Activated CD8-positive, alpha-beta memory T cell treated with anti-CD3 and anti-CD28 coated beads, Interleukin-2, amount 10 ng/mL, durations not matched to agents 7 days and 5 days (primary cell): ENCODE measurements around the gene DPF3. TPM values are rescaled to one million over a fixed set of nuclear protein-coding genes. Genes with fewer than 3 reads are reported as not detected.
A peak's percentile ranks its signal among the peaks of the same experiment; 100 is the strongest.

Source experiments
- ATAC-seq: fragments of 150-1000 bp; cut with Tn5 transposase; one replicate; pipeline ENCODE4 v1.10.0; 2021; ENCODE audit warnings: moderate library complexity
- CTCF ChIA-PET: fragments of 350-600 bp; sonication (Branson Sonifier 250); formaldehyde crosslinking; loops from one replicate; lab custom pipeline; 2021; ENCODE audit warnings: antibody characterized with exemption; lab: Charles Lee
- DNase-seq: peaks from one replicate; pipeline ENCODE4 v3.0.0-alpha.2; 2020
- H3K27ac Mint-ChIP-seq: one replicate; pipeline ENCODE4 v1.8.0; 2021; ENCODE audit warnings: mild to moderate bottlenecking, mixed read lengths
- H3K27me3 Mint-ChIP-seq: one replicate; pipeline ENCODE4 v1.8.0; 2021; ENCODE audit warnings: mixed read lengths
- H3K36me3 Mint-ChIP-seq: one replicate; pipeline ENCODE4 v1.8.0; 2021; ENCODE audit warnings: mild to moderate bottlenecking, mixed read lengths
- H3K4me1 Mint-ChIP-seq: one replicate; pipeline ENCODE4 v1.8.0; 2021; ENCODE audit warnings: mixed read lengths
- H3K4me3 Mint-ChIP-seq: one replicate; pipeline ENCODE4 v1.8.0; 2021; ENCODE audit warnings: mild to moderate bottlenecking, moderate library complexity, mixed read lengths
- H3K9me3 Mint-ChIP-seq: one replicate; pipeline ENCODE4 v1.8.0; 2022; ENCODE audit warnings: low read depth, mixed read lengths
- total RNA-seq, 2 experiments: library from RNA; stranded (reverse); gene quantifications; one replicate each; pipeline ENCODE4 v1.2.3, GENCODE V29; 2021

Gene DPF3
- total RNA-seq, 2 experiments from 2014 or later: 10.2 to 12.2 TPM

DNA sequence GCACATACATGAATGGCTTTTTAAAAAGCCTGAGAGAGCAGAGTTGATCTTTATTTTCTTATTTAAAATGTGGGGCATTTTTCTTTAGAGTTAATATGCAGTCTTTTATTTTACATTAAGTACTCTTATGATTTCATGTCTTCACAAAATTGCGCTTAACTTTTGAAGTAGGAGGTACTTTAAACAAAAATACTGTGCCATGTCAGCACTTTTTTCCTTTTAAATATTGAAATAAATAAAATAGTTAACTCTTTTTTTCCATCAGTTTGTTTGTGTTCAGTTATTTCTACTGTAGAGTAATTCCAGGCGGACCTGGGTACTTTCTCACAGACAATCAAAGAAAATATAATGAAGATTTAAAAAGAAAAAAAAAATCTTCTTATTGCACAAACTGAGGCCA is 231.7 kb downstream of the DPF3 start:
- CTCF ChIA-PET: no interaction called here

DNA sequence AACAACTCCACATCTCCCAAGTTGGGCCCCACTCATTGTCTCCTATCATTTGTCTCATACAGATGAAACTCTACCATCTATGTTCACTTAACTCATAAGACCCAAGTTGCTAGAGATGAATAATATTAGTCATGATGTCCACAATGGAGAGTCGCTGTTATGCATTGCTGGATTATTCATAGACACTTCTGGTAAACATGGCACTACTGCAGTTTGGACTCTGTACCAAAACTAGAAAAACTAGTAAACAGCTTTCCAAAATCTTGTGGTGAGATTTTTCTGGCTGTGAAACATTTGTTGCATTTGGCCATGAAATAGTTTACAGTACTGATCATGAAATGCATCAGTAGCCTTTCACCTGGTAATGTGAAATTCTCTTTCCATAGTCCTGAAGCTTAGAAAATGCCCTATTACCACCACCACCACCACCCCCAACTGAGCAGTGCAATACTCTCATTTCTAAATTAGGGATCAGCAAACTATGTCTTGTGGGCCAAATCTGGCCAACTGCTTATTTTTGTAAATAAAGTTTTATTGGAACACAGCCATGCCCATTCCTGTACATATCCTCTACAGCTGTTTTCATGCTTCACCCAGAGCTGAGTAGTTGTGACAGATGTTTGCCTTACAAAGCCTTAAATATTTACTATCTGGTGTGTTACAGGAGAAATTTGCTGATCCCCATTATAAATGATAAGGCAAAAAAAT is 236.5 kb downstream of the DPF3 start:
- Mint-ChIP-seq H3K4me3 (no peak overlapping the region), H3K36me3 (no peaks in the 10 kb centered on the region), H3K4me1 (peaks cover 2% of the 10 kb centered on the region), H3K27ac (no peak overlapping the region), H3K27me3 (peaks cover 24% of the 10 kb centered on the region), H3K9me3 (no peaks in the 10 kb centered on the region)
- ATAC-seq (no peak), DNase-seq (no peak)
- CTCF ChIA-PET: interaction anchor here (0.7 kb wide), 1 partner anchor 28 kb away, joined by 3 read pairs; no protein-coding TSS in a partner anchor

More for the DNA sequence above, 231.7 kb downstream of the DPF3 start:
- Mint-ChIP-seq H3K9me3 (no peaks in the 10 kb centered on the region), H3K27ac (no peak overlapping the region), H3K36me3 (peaks cover 7% of the 10 kb centered on the region), H3K27me3 (peaks cover 16% of the 10 kb centered on the region), H3K4me3 (no peak overlapping the region), H3K4me1 (peaks cover 15% of the 10 kb centered on the region)
- ATAC-seq: no peak
- no peak for DNase-seq

DNA sequence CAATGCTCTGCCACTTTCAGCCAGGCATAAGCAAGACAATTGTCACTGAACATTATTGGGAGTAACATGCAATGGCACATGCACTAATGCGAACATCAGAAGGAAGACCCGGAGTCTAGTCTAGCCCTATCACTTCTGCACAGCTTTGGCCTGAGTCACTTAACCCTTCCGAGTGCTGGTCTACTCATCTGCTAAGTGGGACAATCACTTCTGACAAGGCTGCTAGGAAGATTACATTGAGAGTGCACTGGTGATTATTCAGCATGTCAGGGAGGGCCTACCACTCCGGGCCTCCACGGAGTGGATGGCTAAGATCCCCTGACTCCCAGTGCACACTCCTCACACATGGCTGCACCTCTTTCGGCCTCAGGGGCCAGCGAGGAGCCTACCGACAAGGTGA is 240.9 kb downstream of the DPF3 start:
- Mint-ChIP-seq H3K4me3 (no peak overlapping the region), H3K27ac (no peak overlapping the region), H3K4me1 (no peaks in the 10 kb centered on the region), H3K36me3 (no peaks in the 10 kb centered on the region), H3K9me3 (no peaks in the 10 kb centered on the region), H3K27me3 (peaks cover 33% of the 10 kb centered on the region)
- peak; percentile 32 for DNase-seq
- CTCF ChIA-PET: no interaction called here
- ATAC-seq: no peak

DNA sequence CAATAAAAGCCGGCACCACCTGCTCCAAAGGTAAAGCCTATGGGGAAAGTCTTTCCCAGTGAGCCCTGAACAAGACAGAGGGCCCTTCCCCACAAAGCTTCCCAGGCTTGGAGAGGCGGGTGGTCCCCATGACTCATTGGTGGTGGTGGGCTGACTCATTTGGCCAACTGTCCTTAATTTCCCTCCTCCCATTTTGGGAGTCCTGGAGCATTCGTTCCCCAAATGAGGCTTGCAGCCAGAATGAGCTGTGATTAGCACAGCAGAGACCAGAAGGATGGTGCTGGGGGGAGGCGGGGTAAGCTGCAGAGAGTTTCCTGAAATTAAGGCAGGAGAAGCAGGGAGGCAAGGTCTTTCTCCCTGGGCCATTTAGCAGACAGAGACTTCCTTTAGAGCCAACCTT is 241.7 kb downstream of the DPF3 start:
- H3K4me1 Mint-ChIP-seq: no peaks in the 10 kb centered on the region
- H3K36me3 Mint-ChIP-seq: no peaks in the 10 kb centered on the region
- H3K4me3 Mint-ChIP-seq: no peak overlapping the region
- DNase-seq: peak; percentile 7
- CTCF ChIA-PET: no interaction called here
- H3K9me3 Mint-ChIP-seq: no peaks in the 10 kb centered on the region
- no peak for ATAC-seq
- H3K27me3 Mint-ChIP-seq: peaks cover 33% of the 10 kb centered on the region
- H3K27ac Mint-ChIP-seq: no peak overlapping the region

DNA sequence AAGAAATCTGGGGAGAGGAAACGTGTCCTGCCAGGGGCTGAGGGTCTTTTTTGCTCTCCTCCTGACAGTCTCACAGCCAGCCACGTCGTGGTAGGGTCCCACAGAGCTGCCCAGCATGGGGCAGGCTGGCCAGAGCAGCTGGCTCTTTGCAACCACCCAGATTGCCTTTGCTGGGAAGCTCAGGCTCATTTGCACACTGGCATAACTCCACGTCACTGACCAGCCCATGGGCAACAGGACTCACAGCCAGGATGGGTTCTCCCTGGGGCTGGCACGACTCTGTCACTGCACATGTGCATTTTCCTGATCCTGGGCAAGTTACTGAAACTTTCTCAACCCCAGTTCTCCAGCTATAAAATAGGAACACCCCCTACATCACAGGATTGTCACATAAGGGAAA is 242.2 kb downstream of the DPF3 start:
- no peak overlapping the region for H3K4me3 Mint-ChIP-seq
- DNase-seq (peak; percentile 22), ATAC-seq (no peak)
- no peaks in the 10 kb centered on the region for H3K36me3 Mint-ChIP-seq
- no peak overlapping the region for H3K27ac Mint-ChIP-seq
- peaks cover 33% of the 10 kb centered on the region for H3K27me3 Mint-ChIP-seq
- H3K4me1 Mint-ChIP-seq: no peaks in the 10 kb centered on the region
- H3K9me3 Mint-ChIP-seq: no peaks in the 10 kb centered on the region
- CTCF ChIA-PET: no interaction called here

DNA sequence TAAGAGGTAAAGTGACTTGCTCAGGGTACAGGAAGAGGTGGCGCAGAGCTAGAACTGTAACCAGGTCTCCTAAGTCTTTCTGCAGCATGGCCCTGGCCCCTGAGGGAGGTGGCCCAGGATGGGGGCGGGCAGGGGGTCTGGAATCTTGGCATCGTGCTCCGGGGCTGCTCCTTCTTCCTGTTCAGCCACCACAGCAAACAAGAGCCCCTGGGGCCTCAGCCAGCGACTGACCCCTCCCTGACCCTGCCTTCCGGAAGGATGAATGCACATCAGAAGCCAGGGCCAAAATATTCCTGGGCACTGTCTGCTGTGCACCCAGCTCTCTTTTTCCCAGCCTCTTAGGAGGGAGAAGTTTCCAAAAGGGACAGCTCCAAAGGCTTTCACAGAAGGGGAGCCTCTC is 242.8 kb downstream of the DPF3 start:
- Mint-ChIP-seq H3K36me3 (no peaks in the 10 kb centered on the region), H3K9me3 (no peaks in the 10 kb centered on the region), H3K27me3 (peaks cover 34% of the 10 kb centered on the region), H3K4me3 (no peak overlapping the region), H3K4me1 (no peaks in the 10 kb centered on the region), H3K27ac (no peak overlapping the region)
- CTCF ChIA-PET: no interaction called here
- DNase-seq: peak; percentile 14
- ATAC-seq: no peak

DNA sequence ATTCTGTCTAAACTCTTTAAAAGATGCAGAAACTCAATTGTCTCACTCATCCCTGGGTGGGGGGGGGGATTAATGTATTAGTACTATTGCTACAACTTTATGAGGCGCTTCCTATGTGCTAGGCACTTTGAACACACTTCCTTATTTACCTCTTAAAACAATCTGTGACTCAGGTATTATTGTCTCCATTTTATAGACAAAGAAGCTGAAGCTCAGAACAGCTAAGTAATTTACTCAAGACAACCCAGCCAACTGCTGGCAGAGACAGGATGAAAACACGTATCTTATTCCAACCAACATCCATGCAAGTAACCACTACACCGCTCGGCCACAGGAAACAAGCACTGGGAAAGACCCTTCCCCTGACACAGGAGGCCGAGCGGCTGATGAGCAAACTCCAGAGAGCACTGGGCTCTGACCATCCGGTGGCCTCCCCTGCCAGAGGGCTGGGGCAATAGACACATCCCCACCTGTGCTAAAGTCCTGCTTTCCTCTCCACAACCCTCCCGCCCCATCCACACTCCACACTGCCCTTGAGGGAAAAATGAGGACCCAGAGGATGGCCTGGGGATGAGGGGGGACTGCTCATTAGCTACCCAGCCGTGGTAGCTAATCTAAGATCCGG is 244.2 kb downstream of the DPF3 start:
- DNase-seq (peak; percentile 5), ATAC-seq (no peak)
- H3K27me3 Mint-ChIP-seq: peaks cover 36% of the 10 kb centered on the region
- H3K9me3 Mint-ChIP-seq: no peaks in the 10 kb centered on the region
- H3K36me3 Mint-ChIP-seq: no peaks in the 10 kb centered on the region
- no peak overlapping the region for H3K27ac Mint-ChIP-seq
- H3K4me3 Mint-ChIP-seq: no peak overlapping the region
- CTCF ChIA-PET: no interaction called here
- no peaks in the 10 kb centered on the region for H3K4me1 Mint-ChIP-seq

DNA sequence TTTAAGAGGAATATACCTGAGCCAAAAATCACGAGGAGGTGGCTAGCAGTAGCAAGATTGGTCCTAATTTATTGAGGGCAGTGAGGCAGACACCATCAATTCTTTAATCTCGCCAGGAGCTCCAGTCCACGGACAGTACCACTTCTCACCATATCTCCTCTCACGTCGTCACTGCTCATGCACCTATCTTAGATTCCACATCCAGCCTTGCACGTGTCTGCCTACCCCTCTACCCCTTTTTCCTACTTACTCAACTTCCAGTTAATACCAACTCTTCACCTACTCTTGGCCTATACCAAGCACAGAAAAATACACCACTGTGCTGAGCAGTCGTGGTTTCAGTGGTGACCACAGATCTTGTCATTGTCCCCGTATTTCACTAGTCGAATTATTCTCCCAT is 246.1 kb downstream of the DPF3 start:
- Mint-ChIP-seq H3K9me3 (no peaks in the 10 kb centered on the region), H3K27ac (no peak overlapping the region), H3K4me3 (no peak overlapping the region), H3K27me3 (peaks cover 32% of the 10 kb centered on the region), H3K4me1 (no peaks in the 10 kb centered on the region), H3K36me3 (no peaks in the 10 kb centered on the region)
- ATAC-seq (no peak), DNase-seq (no peak)
- CTCF ChIA-PET: no interaction called here

DNA sequence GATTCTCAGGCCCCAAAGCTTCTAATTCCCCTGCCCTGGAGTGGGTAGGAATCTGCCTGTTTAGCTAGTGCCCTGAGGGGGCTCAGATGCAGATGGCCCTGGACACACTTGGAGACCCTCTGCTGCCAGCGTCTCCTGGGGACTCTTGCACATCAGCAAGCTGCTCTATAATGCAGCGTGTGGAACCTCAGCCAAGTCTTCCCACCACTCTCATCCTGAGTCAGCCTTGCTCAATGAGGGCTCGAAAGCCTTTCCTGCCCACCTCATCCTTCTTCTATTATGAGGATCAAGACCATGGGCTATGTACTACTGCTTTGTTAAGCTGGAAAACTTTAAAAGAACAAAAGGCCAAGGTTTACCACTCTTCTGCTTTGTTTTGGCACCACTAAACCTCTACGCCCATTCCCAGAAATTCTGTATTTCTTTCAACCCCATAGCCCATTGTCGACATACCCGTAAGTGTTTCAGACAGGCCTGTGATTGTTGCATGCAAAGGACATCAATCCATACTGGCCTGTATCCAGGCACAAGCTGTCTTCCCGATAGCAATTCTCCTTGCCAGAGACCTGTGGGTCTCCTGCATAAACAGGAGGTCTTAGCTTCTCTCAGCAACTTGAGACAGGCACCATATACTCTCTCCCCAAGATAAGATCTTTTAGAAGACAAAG is 246.9 kb downstream of the DPF3 start:
- H3K27ac Mint-ChIP-seq: no peak overlapping the region
- H3K27me3 Mint-ChIP-seq: peaks cover 32% of the 10 kb centered on the region
- no peak overlapping the region for H3K4me3 Mint-ChIP-seq
- CTCF ChIA-PET: no interaction called here
- no peak for DNase-seq
- no peaks in the 10 kb centered on the region for H3K36me3 Mint-ChIP-seq
- H3K9me3 Mint-ChIP-seq: no peaks in the 10 kb centered on the region
- no peaks in the 10 kb centered on the region for H3K4me1 Mint-ChIP-seq
- no peak for ATAC-seq

DNA sequence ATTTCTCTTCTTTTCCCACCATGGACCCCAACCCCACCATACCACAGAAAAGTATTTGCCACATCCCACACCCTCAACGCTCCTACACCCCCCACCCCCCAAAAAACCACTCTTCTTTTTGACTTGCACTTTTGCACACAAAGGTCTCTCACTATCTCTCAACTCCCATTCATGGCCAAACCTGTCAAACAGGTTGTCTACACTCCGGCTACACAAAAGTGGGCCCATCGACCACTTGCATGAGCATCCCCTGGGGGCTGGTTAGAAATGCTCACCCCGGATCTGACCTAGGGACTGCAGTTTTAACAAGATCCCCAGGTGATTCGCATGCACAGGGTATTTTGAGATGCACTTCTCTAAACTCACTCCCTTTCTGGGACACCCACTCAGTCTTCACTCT is 248.2 kb downstream of the DPF3 start:
- no peak overlapping the region for H3K4me3 Mint-ChIP-seq
- H3K9me3 Mint-ChIP-seq: peaks cover 4% of the 10 kb centered on the region
- CTCF ChIA-PET: interaction anchor here (0.7 to 2.0 kb wide), 2 partner anchors 14 to 669 kb away, joined by 3 to 6 read pairs; no protein-coding TSS in a partner anchor
- no peak overlapping the region for H3K27ac Mint-ChIP-seq
- H3K27me3 Mint-ChIP-seq: peaks cover 36% of the 10 kb centered on the region
- H3K4me1 Mint-ChIP-seq: no peaks in the 10 kb centered on the region
- ATAC-seq (no peak), DNase-seq (no peak)
- H3K36me3 Mint-ChIP-seq: no peaks in the 10 kb centered on the region

DNA sequence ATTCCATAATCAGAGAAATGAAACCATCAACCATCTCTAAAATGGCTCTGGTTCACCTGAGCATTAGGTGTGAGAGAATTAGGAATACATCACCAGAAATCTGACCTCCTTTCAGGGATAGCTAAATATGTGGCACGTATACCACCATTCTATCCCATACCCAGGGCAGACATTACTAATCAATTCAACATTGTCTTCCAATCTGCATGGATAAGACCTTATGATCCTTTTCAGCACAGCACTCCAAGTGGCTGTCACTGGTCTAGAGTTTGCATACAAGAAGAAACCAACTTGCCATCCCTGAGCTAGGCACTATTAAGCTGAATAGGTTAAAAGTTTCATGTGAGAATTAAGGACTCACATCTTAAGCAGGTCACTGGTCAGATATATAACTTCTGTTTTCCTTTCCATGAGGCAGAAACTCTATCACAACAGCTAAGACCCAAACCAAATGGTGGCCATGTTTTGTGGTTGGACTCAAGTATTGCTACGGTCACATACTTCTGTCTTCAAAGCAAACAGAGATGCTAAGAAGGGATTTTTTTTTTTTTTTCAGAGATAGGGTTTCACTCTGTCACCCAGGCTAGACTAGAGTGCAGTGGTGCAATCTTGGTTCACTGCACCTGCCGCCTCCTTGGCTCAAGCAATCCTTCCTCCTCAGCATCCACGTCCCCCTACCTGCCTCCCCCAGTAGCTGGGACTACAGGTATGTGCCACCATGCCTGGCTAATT is 249.0 kb downstream of the DPF3 start:
- no peak overlapping the region for H3K27ac Mint-ChIP-seq
- CTCF ChIA-PET: interaction anchor here (0.7 to 2.0 kb wide), 2 partner anchors 13 to 670 kb away, joined by 3 to 6 read pairs; no protein-coding TSS in a partner anchor
- DNase-seq: no peak

DNA sequence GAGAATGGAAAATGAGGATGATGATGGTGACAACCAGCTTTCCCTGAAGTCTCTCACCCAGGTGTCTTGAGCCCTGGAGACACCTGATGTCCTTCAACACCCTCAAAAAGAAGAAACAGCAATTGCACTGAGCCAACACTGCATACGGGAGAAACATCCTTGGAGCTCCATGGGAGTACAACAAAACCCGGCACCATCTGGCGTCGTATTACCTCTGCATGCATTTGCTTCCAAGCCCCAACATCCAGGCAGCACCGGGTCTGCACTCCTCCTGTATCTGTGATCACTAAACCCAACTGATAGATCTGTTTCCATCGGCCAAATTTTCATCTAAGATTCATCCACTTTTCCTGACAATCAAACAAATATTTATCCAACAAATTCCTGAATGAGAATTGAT is 249.9 kb downstream of the DPF3 start:
- Mint-ChIP-seq H3K27me3 (peaks cover 27% of the 10 kb centered on the region), H3K9me3 (peaks cover 8% of the 10 kb centered on the region), H3K4me3 (no peak overlapping the region), H3K36me3 (no peaks in the 10 kb centered on the region), H3K27ac (no peak overlapping the region), H3K4me1 (no peaks in the 10 kb centered on the region)
- DNase-seq (no peak), ATAC-seq (no peak)
- CTCF ChIA-PET: interaction anchor here (2.0 kb wide), 1 partner anchor 12 kb away, joined by 6 read pairs; no protein-coding TSS in a partner anchor

More for the DNA sequence above, 249.0 kb downstream of the DPF3 start:
- Mint-ChIP-seq H3K27me3 (peaks cover 32% of the 10 kb centered on the region), H3K4me1 (no peaks in the 10 kb centered on the region), H3K4me3 (no peak overlapping the region), H3K9me3 (peaks cover 8% of the 10 kb centered on the region), H3K36me3 (no peaks in the 10 kb centered on the region)
- no peak for ATAC-seq

DNA sequence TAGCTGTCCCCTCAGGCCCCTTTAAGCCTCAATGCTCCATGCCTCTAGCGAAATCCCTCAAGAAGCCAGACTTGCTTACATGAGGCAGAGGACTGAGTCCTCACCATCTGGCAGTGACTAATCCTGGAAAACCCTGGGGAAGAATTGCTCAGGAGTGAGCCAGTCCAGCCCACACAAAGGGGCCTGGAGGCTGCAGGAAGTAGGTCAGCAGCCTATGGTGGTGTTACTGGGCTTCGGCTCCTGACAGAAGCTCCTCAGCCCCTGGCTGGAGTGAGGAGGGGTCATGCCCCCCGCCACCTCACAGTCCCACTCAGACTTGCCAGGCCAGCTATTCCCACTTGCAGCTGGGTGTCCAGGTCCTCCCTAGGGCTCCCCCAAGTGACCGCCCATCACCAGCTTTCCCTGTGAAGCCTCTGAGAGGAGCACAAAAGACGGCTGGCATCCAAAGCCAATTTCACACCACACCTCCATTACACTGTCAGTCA is 250.5 kb downstream of the DPF3 start:
- no peaks in the 10 kb centered on the region for H3K4me1 Mint-ChIP-seq

More for the DNA sequence above, 250.5 kb downstream of the DPF3 start:
- Mint-ChIP-seq H3K36me3 (no peaks in the 10 kb centered on the region), H3K27me3 (peaks cover 27% of the 10 kb centered on the region), H3K4me3 (no peak overlapping the region), H3K9me3 (peaks cover 8% of the 10 kb centered on the region), H3K27ac (no peak overlapping the region)
- ATAC-seq (no peak), DNase-seq (no peak)
- CTCF ChIA-PET: interaction anchor here (1.4 kb wide), 1 partner anchor 18 kb away, joined by 3 read pairs; no protein-coding TSS in a partner anchor
